Sigmoid colon (tissue), 7 donors: ENCODE results near the gene BPIFA2. TPM values are rescaled to one million over a fixed set of nuclear protein-coding genes. Genes with fewer than 3 reads are reported as not detected.

Experiments used
- DNase-seq: peaks from one replicate; pipeline ENCODE4 v3.0.0-alpha.2; 2019
- H3K27ac ChIP-seq, 4 donors: fragments of 200-600 bp; sonication (generic); one replicate each; pipeline ENCODE4 v1.5.1; 2016 to 2019; ENCODE audit warnings: mild to moderate bottlenecking in 1 of 4
- H3K27me3 ChIP-seq, 3 donors: fragments of 200-600 bp; sonication (generic); one replicate each; pipeline ENCODE4 v1.5.1; 2019; ENCODE audit warnings: mild to moderate bottlenecking in 1 of 3
- H3K36me3 ChIP-seq, 4 donors: fragments of 200-600 bp; sonication (generic); one replicate each; pipeline ENCODE4 v1.5.1; 2016 to 2019
- H3K4me1 ChIP-seq, 4 donors: fragments of 200-600 bp; sonication (generic); one replicate each; pipeline ENCODE4 v1.5.1; 2017 to 2019
- H3K4me3 ChIP-seq, 4 donors: fragments of 200-600 bp; sonication (generic); one replicate each; pipeline ENCODE4 v1.5.1; 2017 to 2019; ENCODE audit warnings: mild to moderate bottlenecking in 2 of 4, moderate library complexity in 1 of 4
- H3K9me3 ChIP-seq, 4 donors: fragments of 200-600 bp in 3 of 4; sonication (generic) in 3 of 4; one replicate each; pipeline versions ENCODE4 v1.5.1 to v1.6.1; 2013 to 2019
- EP300 ChIP-seq, 4 donors: sonication (generic); formaldehyde crosslinking; IDR thresholded peaks; one replicate each; pipeline ENCODE4 v1.6.1; 2017; ENCODE audit warnings: antibody characterized with exemption in 4 of 4
- POLR2A ChIP-seq, 2 donors: fragments of 450-650 bp; IDR thresholded peaks; one replicate each; pipeline ENCODE4 v1.6.1; 2016; ENCODE audit warnings: antibody characterized with exemption in 2 of 2, mild to moderate bottlenecking in 2 of 2, moderate library complexity in 2 of 2
- POLR2AphosphoS5 ChIP-seq, 4 donors: sonication (generic); formaldehyde crosslinking; IDR thresholded peaks; one replicate each; pipeline ENCODE4 v1.6.1; 2017; ENCODE audit warnings: antibody characterized with exemption in 4 of 4
- WGBS, 2 donors: extraction: QIAGEN DNeasy Blood & Tissue Kit; methylation state at CpG; one replicate each; pipeline ENCODE4 v1.1.7; 2013; 5-methylcytosine and 5-hydroxymethylcytosine counted together
- intact Hi-C: fragments of 100-400 bp; cut with DNase I; formaldehyde crosslinking; loops from one replicate; pipeline ENCODE4 v1.15.1; 2023
- polyA plus RNA-seq, 3 donors: library from polyadenylated mRNA; stranded (reverse); fragments of 200-250 nt; gene quantifications; one replicate each; pipeline ENCODE4 v1.2.3, GENCODE V29; 2013
- total RNA-seq, 4 donors: library from RNA; depleted of rRNA; stranded (reverse); fragments of >200 nt; gene quantifications; one replicate each; pipeline ENCODE4 v1.1.0, GENCODE V29; 2016
- TF ChIP-seq, protein P1 (sequence below), 4 experiments: fragments of 450-650 bp in 3 of 4; fragments of 200-600 bp in 1 of 4; IDR thresholded peaks; one replicate each; pipeline ENCODE4 v1.5.1; 2016 to 2019; ENCODE audit warnings: antibody characterized with exemption in 4 of 4, mild to moderate bottlenecking in 3 of 4, moderate library complexity in 2 of 4
- donor health status: healthy with polysubstance abuse.
- donor health status: Bipolar disorder and iron deficiency.
- donor health status: healthy.

BPIFA2 gene
- total and polyA plus RNA-seq, 7 donors: 0.09 TPM; not detected in 6

DNA sequence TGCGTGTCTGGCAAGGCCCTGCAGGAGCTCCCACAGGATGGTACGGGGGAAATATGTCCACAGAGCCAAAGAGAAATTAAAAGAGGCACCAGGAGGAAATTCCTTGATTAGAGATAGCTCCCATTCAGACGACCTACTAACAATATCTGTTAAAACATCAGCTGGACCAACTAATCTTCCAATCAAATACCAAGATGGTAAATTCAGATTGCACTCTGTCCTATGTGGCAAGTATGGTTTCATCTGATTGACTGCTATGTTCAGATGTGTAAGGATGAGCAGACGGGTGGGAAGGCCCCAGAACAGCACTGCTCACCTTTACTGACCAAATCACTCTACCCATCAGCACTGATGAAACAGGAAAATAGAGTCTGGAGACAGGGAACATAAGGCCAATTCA, 19.5 kb downstream of the BPIFA2 start:
- Histone ChIP-seq H3K4me3 (no peak overlapping the region), H3K27me3 (no peaks in the 10 kb centered on the region), H3K27ac (no peak overlapping the region), H3K4me1 (no peaks in the 10 kb centered on the region), H3K36me3 (no peaks in the 10 kb centered on the region), H3K9me3 (no peaks in the 10 kb centered on the region)
- TF ChIP-seq EP300 (IDR thresholded peaks at IDR 0.05) (no peak), POLR2A (IDR thresholded peaks at IDR 0.05) (no peak), POLR2AphosphoS5 (IDR thresholded peaks at IDR 0.05) (no peak)
- TF ChIP-seq, protein P1, sequence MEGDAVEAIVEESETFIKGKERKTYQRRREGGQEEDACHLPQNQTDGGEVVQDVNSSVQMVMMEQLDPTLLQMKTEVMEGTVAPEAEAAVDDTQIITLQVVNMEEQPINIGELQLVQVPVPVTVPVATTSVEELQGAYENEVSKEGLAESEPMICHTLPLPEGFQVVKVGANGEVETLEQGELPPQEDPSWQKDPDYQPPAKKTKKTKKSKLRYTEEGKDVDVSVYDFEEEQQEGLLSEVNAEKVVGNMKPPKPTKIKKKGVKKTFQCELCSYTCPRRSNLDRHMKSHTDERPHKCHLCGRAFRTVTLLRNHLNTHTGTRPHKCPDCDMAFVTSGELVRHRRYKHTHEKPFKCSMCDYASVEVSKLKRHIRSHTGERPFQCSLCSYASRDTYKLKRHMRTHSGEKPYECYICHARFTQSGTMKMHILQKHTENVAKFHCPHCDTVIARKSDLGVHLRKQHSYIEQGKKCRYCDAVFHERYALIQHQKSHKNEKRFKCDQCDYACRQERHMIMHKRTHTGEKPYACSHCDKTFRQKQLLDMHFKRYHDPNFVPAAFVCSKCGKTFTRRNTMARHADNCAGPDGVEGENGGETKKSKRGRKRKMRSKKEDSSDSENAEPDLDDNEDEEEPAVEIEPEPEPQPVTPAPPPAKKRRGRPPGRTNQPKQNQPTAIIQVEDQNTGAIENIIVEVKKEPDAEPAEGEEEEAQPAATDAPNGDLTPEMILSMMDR (IDR thresholded peaks at IDR 0.05): no peak
- DNase-seq: no peak
- intact Hi-C loops: no loop called here
- 76 to 87% methylated on average over 4 of the region's 4 CpGs for WGBS, 2 donors

DNA sequence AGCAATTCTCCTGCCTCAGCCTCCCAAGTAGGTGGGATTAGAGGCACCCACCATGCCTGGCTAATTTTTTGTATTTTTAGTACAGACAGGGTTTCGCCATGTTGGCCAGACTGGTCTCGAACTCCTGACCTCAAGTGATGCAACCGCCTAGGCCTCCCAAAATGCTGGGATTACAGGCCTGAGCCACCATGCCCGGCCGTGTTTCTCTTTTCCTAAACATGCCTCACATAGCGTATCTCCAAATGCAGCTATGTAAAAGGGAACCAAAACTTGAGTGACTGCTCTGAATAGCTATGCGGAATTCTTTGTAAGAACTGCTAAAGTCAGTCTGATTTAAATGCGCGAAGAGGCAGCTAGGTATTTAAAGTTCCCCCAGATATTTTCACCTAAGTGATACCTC, 20.5 kb downstream of the BPIFA2 start:
- WGBS, 2 donors: 84 to 90% methylated on average over 9 of the region's 9 CpGs
- DNase-seq: no peak
- Histone ChIP-seq H3K27ac (no peak overlapping the region), H3K4me1 (no peaks in the 10 kb centered on the region), H3K4me3 (no peak overlapping the region), H3K36me3 (no peaks in the 10 kb centered on the region), H3K9me3 (no peaks in the 10 kb centered on the region), H3K27me3 (no peaks in the 10 kb centered on the region)
- intact Hi-C loops: no loop called here
- no peak for TF ChIP-seq EP300 (IDR thresholded peaks at IDR 0.05)
- no peak for TF ChIP-seq POLR2AphosphoS5 (IDR thresholded peaks at IDR 0.05)
- TF ChIP-seq POLR2A (IDR thresholded peaks at IDR 0.05): no peak
- TF ChIP-seq, protein P1 (IDR thresholded peaks at IDR 0.05): no peak

DNA sequence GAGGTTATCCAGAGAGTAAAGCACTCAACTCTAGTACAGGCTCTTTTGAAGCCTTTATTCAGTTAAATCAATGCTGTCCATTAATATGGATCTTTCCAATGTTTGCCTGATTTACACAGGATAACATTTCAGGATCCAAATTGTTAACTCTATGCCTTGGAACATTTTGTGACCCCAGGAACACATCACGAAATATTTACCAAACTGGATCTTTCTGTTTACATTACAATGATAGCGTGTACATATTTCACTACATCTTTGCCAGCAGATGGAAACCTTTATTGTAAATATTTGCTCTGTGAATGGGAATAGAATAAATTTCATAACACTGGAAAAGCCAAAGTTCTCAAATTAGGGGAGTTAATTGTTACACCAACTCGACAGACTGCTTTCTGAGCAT, 23.5 kb downstream of the BPIFA2 start:
- DNase-seq: no peak
- Histone ChIP-seq H3K9me3 (no peaks in the 10 kb centered on the region), H3K27me3 (no peaks in the 10 kb centered on the region), H3K27ac (no peak overlapping the region), H3K36me3 (no peaks in the 10 kb centered on the region), H3K4me1 (no peaks in the 10 kb centered on the region), H3K4me3 (no peak overlapping the region)
- intact Hi-C loops: no loop called here
- 9 to 43% methylated on average over 3 of the region's 3 CpGs for WGBS, 2 donors
- TF ChIP-seq, protein P1 (IDR thresholded peaks at IDR 0.05): no peak
- TF ChIP-seq EP300 (IDR thresholded peaks at IDR 0.05): no peak

DNA sequence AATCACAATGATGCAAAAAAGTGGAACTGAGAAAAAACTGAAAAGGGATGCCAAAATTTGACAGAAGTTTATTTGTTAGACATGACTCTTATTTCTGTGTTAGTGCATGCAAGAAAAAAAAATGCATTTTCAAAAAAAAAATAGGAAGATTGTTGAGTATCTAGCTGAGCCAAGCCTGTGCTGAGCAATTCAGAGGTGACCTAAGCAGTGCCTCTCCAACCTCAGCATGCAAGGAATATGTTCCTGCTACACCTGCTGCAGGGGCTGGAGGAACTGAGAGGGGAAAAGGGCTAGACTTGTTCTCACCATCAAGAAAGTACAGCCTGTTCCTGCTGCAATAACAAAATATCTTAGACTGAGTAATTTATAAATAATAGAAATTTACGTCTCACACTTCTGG, 24.0 kb downstream of the BPIFA2 start:
- WGBS, 2 donors: 72 to 74% methylated on average over 1 of the region's 1 CpG
- H3K4me3 ChIP-seq: no peak overlapping the region
- H3K27ac ChIP-seq: no peak overlapping the region
- TF ChIP-seq EP300 (IDR thresholded peaks at IDR 0.05) (no peak), POLR2AphosphoS5 (IDR thresholded peaks at IDR 0.05) (no peak), POLR2A (IDR thresholded peaks at IDR 0.05) (no peak)
- TF ChIP-seq, protein P1 (IDR thresholded peaks at IDR 0.05): no peak
- no peaks in the 10 kb centered on the region for H3K9me3 ChIP-seq
- H3K36me3 ChIP-seq: no peaks in the 10 kb centered on the region
- DNase-seq: no peak
- no peaks in the 10 kb centered on the region for H3K27me3 ChIP-seq
- H3K4me1 ChIP-seq: no peaks in the 10 kb centered on the region
- intact Hi-C loops: no loop called here

DNA sequence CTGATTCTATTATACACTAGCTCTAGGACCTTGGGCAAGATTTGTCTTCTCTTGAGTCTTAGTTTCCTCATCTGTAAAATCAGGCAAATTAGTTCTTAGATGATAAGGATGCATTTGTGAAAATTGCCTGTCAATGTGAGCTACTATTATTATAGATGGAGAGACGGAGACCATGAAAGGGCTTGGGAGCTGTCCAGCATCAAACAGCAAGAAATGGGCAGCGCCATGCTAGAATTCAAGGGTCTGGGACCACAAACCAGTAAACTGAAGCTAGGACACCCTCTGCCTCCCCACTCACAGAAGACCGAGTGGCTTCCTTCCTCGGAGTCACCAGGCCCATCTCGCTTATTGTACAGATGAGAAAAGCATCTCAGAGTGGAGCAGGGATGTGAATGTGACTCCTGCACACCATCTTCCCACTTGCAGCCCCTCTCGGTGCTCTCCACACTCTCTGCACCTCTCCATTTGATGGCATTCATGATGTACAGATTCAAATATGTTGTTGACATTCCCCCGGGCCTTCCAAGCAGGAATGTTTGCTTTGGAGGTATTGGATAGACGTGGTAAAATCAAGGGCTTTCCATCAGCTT, 25.0 kb downstream of the BPIFA2 start:
- H3K36me3 ChIP-seq: no peaks in the 10 kb centered on the region
- no peak overlapping the region for H3K27ac ChIP-seq
- DNase-seq: no peak
- 58 to 68% methylated on average over 8 of the region's 8 CpGs for WGBS, 2 donors
- no peaks in the 10 kb centered on the region for H3K9me3 ChIP-seq
- no peak overlapping the region for H3K4me3 ChIP-seq
- no peaks in the 10 kb centered on the region for H3K4me1 ChIP-seq
- TF ChIP-seq EP300 (IDR thresholded peaks at IDR 0.05): no peak
- TF ChIP-seq, protein P1 (IDR thresholded peaks at IDR 0.05): no peak
- peaks cover 0 to 4% (median 0%) of the 10 kb centered on the region in 3 donors for H3K27me3 ChIP-seq
- intact Hi-C loops: no loop called here
